Stomach (tissue), 9 donors: ENCODE data around the gene LONP2. TPM values are rescaled to one million over a fixed set of nuclear protein-coding genes. Genes with fewer than 3 reads are reported as not detected.

Experiments used
- DNase-seq, 2 donors: peaks; one replicate each; pipeline versions ENCODE4 v3.0.0 to v3.0.0-alpha.2; 2013 to 2019
- H3K27ac ChIP-seq, 5 donors: fragments of 200-600 bp in 4 of 5; sonication (generic) in 4 of 5; one replicate each; pipeline ENCODE4 v1.5.1; 2013 to 2019; ENCODE audit warnings: mild to moderate bottlenecking in 1 of 5, moderate library complexity in 1 of 5
- H3K27me3 ChIP-seq, 3 donors: fragments of 200-600 bp; sonication (generic); one replicate each; pipeline ENCODE4 v1.5.1; 2017 to 2019; ENCODE audit warnings: mixed run types in 1 of 3
- H3K36me3 ChIP-seq, 4 donors: fragments of 200-600 bp; sonication (generic); 1 replicate in 3 of 4; 2 replicates in 1 of 4; pipeline ENCODE4 v1.5.1; 2016 to 2019
- H3K4me1 ChIP-seq, 4 donors: fragments of 200-600 bp; sonication (generic); one replicate each; pipeline ENCODE4 v1.5.1; 2016 to 2019
- H3K4me3 ChIP-seq, 4 donors: fragments of 200-600 bp; sonication (generic) in 3 of 4; one replicate each; pipeline ENCODE4 v1.5.1; 2016 to 2019; ENCODE audit warnings: mild to moderate bottlenecking in 1 of 4
- H3K9me3 ChIP-seq, 4 donors: fragments of 200-600 bp; sonication (generic); one replicate each; pipeline ENCODE4 v1.5.1; 2016 to 2019
- EP300 ChIP-seq: sonication (generic); formaldehyde crosslinking; IDR thresholded peaks from one replicate; pipeline ENCODE4 v1.6.1; 2017; ENCODE audit warnings: antibody characterized with exemption
- POLR2A ChIP-seq, 4 donors: fragments of 450-650 bp; IDR thresholded peaks; one replicate each; pipeline ENCODE4 v1.6.1; 2016; ENCODE audit warnings: antibody characterized with exemption in 4 of 4, control low read depth in 2 of 4, mild to moderate bottlenecking in 1 of 4, moderate library complexity in 1 of 4
- POLR2AphosphoS5 ChIP-seq, 3 donors: sonication (generic); formaldehyde crosslinking; IDR thresholded peaks; one replicate each; pipeline ENCODE4 v1.6.1; 2016; ENCODE audit warnings: antibody characterized with exemption in 3 of 3
- WGBS, 5 donors: extraction: QIAGEN DNeasy Blood & Tissue Kit in 3 of 5; methylation state at CpG; one replicate each; pipeline versions ENCODE4 v1.1.5 to v1.1.7; 2013 to 2018; 5-methylcytosine and 5-hydroxymethylcytosine counted together
- intact Hi-C: fragments of 100-400 bp; cut with DNase I; formaldehyde crosslinking; loops from one replicate; pipeline ENCODE4 v1.15.1; 2023; ENCODE audit warnings: low total_unique reads
- polyA plus RNA-seq, 3 donors: library from polyadenylated mRNA; stranded (reverse); fragments of 200-250 nt; gene quantifications; one replicate each; pipeline ENCODE4 v1.2.3, GENCODE V29; 2013
- total RNA-seq, 5 donors: library from RNA; depleted of rRNA; stranded (reverse); fragments of >200 nt; gene quantifications; one replicate each; pipeline versions ENCODE4 v1.1.0 to v1.2.3, GENCODE V29; 2014 to 2016
- TF ChIP-seq, protein P1 (sequence below), 7 experiments: fragments of 450-650 bp in 4 of 7; fragments of 200-600 bp in 3 of 7; sonication (generic) in 3 of 7; IDR thresholded peaks; one replicate each; pipeline ENCODE4 v1.5.1; 2016 to 2019; ENCODE audit warnings: antibody characterized with exemption in 7 of 7, control low read depth in 2 of 7, mild to moderate bottlenecking in 1 of 7
- donor health status: healthy with polysubstance abuse.
- donor health status: Bipolar disorder and iron deficiency.
- donor health status: healthy.

Gene LONP2
- total and polyA plus RNA-seq, 8 donors, result 13.0 to 140 (median 26.7) TPM

DNA sequence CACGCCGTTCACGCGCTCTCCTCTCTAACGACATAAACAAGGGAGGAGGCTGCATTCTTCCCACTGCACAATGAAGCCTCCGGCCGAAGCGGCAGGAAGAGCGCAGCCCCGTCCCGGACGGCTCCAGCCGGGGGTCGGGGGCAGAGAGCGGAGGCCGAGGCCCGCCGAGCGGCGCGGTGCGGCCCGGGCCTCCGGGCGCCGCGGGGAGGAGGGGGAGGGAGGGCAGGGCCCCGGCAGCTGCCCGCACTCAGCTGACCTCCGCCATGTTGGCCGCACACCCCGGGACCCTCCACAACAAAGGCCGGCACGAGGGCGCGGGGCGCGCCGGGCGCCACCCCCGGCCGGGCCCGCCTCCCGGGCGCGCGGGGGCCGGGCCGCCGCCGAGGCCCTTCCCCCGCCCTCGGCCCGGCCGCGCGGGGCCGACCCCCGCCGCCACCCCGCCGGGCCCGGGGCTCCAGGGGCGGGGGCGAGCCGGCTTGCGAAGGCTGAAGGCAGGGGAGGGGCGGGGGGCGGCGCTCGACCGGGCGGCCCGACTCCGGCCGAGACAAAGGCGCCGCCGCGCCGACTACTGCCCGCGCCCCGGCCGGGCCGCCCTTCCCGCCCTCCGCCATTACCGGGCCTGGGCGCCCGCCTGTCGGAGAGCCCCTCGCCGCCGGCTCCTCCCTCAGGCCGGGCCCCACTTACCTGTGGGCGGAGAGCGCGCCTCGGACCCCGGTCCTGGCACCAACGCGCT lies 140.6 kb downstream of the LONP2 start:
- DNase-seq, result peak; percentile 59 to 89
- Histone ChIP-seq H3K4me3 (peak overlapping the region; percentile 89 to 93 (median 91)), H3K4me1 (peaks cover 19 to 50% (median 34%) of the 10 kb centered on the region in 4 donors), H3K27ac (peak overlapping the region; percentile 96 to 100 (median 99)), H3K9me3 (no peaks in the 10 kb centered on the region), H3K27me3 (no peaks in the 10 kb centered on the region), H3K36me3 (no peaks in the 10 kb centered on the region)
- TF ChIP-seq EP300 (no peak), POLR2A (IDR thresholded peaks at IDR 0.05) (no peak), POLR2AphosphoS5 (IDR thresholded peaks at IDR 0.05) (no peak)
- TF ChIP-seq, protein P1, sequence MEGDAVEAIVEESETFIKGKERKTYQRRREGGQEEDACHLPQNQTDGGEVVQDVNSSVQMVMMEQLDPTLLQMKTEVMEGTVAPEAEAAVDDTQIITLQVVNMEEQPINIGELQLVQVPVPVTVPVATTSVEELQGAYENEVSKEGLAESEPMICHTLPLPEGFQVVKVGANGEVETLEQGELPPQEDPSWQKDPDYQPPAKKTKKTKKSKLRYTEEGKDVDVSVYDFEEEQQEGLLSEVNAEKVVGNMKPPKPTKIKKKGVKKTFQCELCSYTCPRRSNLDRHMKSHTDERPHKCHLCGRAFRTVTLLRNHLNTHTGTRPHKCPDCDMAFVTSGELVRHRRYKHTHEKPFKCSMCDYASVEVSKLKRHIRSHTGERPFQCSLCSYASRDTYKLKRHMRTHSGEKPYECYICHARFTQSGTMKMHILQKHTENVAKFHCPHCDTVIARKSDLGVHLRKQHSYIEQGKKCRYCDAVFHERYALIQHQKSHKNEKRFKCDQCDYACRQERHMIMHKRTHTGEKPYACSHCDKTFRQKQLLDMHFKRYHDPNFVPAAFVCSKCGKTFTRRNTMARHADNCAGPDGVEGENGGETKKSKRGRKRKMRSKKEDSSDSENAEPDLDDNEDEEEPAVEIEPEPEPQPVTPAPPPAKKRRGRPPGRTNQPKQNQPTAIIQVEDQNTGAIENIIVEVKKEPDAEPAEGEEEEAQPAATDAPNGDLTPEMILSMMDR (IDR thresholded peaks at IDR 0.05), result no peak
- WGBS, 5 donors, result 0 to 2% (median 0%) methylated on average over 8 to 97 of the region's 103 CpGs
- intact Hi-C loops, result no loop called here

GRCh38 chr16:48385253-48386150 lies 141.4 kb downstream of the LONP2 start, which contains the start of gene SIAH1:
TSS of gene SIAH1 (minus strand) at chr16:48385413. CDS start at chr16:48362428, 22,985 bp downstream.
- 0 to 1% (median 1%) methylated on average over 12 to 103 of the region's 105 CpGs for WGBS, 5 donors
- Histone ChIP-seq H3K27ac (peak within 1 kb of the TSS; percentile 96 to 100 (median 99)), H3K27me3 (no peaks in the 10 kb centered on the region), H3K9me3 (no peaks in the 10 kb centered on the region), H3K36me3 (no peaks in the 10 kb centered on the region), H3K4me3 (peak within 1 kb of the TSS; percentile 89 to 93 (median 91)), H3K4me1 (peaks cover 15 to 42% (median 30%) of the 10 kb centered on the region in 4 donors)
- intact Hi-C loops, result no loop called here
- no peak for TF ChIP-seq EP300
- peak in 1 of 4 donors; percentile 13 for TF ChIP-seq POLR2A (IDR thresholded peaks at IDR 0.05)
- TF ChIP-seq POLR2AphosphoS5 (IDR thresholded peaks at IDR 0.05), result peak in 2 of 3 donors; percentile 43 to 45
- peak; percentile 90 to 96 for DNase-seq

- intact Hi-C loops, result no loop called here
- TF ChIP-seq POLR2AphosphoS5 (IDR thresholded peaks at IDR 0.05) (no peak), EP300 (peak; percentile 43)
- H3K36me3 ChIP-seq, result no peaks in the 10 kb centered on the region
- no peaks in the 10 kb centered on the region for H3K27me3 ChIP-seq
- no peak for DNase-seq
- H3K27ac ChIP-seq, result peak overlapping the region in 2 of 5 donors; percentile 99 to 100
- H3K9me3 ChIP-seq, result no peaks in the 10 kb centered on the region
- 81 to 86% (median 84%) methylated on average over 17 of the region's 17 CpGs for WGBS, 5 donors
- H3K4me1 ChIP-seq, result peaks cover 14 to 31% (median 24%) of the 10 kb centered on the region in 4 donors
- H3K4me3 ChIP-seq, result no peak overlapping the region
These were observed 142.6 kb downstream of the LONP2 start for GRCh38 chr16:48386559-48387312.

DNA sequence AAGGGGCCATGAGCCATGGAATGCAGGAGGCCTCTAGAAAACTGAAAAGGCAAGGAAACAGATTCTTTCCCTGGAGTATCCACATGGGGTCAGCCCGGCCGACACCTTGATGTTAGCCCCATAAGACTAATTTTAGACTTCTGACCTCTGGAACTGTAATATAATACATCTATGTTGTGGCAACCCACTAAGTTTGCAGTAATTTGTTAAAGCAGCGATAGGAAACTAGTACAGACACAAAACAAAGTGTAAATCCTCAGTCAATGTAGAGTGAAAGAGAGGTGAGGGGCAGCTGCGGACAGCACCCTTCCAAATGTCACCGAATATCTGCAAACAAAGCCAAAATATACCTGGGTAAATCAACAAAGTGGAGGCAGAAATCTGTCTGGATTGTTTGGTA lies 148.3 kb downstream of the LONP2 start:
- intact Hi-C loops, result no loop called here

More for the DNA sequence above, 148.3 kb downstream of the LONP2 start:
- Histone ChIP-seq H3K9me3 (no peaks in the 10 kb centered on the region), H3K4me1 (peaks cover 0 to 4% (median 0%) of the 10 kb centered on the region in 4 donors), H3K27me3 (no peaks in the 10 kb centered on the region), H3K4me3 (no peak overlapping the region), H3K27ac (no peak overlapping the region), H3K36me3 (no peaks in the 10 kb centered on the region)
- WGBS, 5 donors, result 87 to 89% (median 88%) methylated on average over 5 of the region's 5 CpGs
- no peak for DNase-seq
- TF ChIP-seq EP300 (no peak), POLR2AphosphoS5 (IDR thresholded peaks at IDR 0.05) (no peak), POLR2A (IDR thresholded peaks at IDR 0.05) (no peak)
- TF ChIP-seq, protein P1 (IDR thresholded peaks at IDR 0.05), result no peak
